Naive thymus-derived CD4-positive, alpha-beta T cell (primary cell): ENCODE data around the gene SLC49A3. TPM values are rescaled to one million over a fixed set of nuclear protein-coding genes. Genes with fewer than 3 reads are reported as not detected.

Experiments used
- ATAC-seq: fragments of 150-1000 bp; cut with Tn5 transposase; 2 replicates; pipeline ENCODE4 v1.10.0; 2021; ENCODE audit warnings: mild to moderate bottlenecking, moderate library complexity
- CTCF ChIA-PET: fragments of 350-600 bp; sonication (Branson Sonifier 250); formaldehyde crosslinking; loops from one replicate; lab custom pipeline; 2021; ENCODE audit warnings: antibody characterized with exemption; lab: Charles Lee
- POLR2A ChIA-PET: fragments of 350-600 bp; sonication (Branson Sonifier 250); formaldehyde crosslinking; loops from one replicate; lab custom pipeline; 2021; ENCODE audit warnings: antibody characterized with exemption, inconsistent platforms; lab: Charles Lee
- DNase-seq, 9 donors: peaks; one replicate each; pipeline versions ENCODE4 v3.0.0 to v3.0.0-alpha.2; 2020 to 2022; ENCODE audit warnings: mixed read lengths in 1 of 9
- H3K27ac ChIP-seq: one replicate; pipeline ENCODE4 v1.7.0; 2013; ENCODE audit warnings: mild to moderate bottlenecking, low read depth, low read length, moderate library complexity
- H3K27me3 ChIP-seq, 2 donors: one replicate each; pipeline ENCODE4 v1.7.0; 2013; ENCODE audit warnings: low read length in 2 of 2, mild to moderate bottlenecking in 2 of 2, moderate library complexity in 2 of 2; ENCODE audit not compliant: control insufficient read depth in 2 of 2, insufficient read depth in 2 of 2
- H3K36me3 ChIP-seq, 3 experiments: 1 replicate in 2 of 3; 2 replicates in 1 of 3; pipeline ENCODE4 v1.7.0; 2013; ENCODE audit warnings: low read length in 3 of 3, mild to moderate bottlenecking in 3 of 3, moderate library complexity in 1 of 3; ENCODE audit not compliant: insufficient read depth in 3 of 3, control insufficient read depth in 2 of 3
- H3K4me1 ChIP-seq, 2 donors: one replicate each; pipeline ENCODE4 v1.7.0; 2013; ENCODE audit warnings: low read length in 2 of 2, mild to moderate bottlenecking in 2 of 2, moderate library complexity in 1 of 2; ENCODE audit not compliant: control insufficient read depth in 2 of 2, insufficient read depth in 2 of 2
- H3K4me3 ChIP-seq: 2 replicates; pipeline ENCODE4 v1.7.0; 2013; ENCODE audit warnings: mild to moderate bottlenecking, low read length
- H3K9me3 ChIP-seq, 3 experiments: 1 replicate in 2 of 3; 2 replicates in 1 of 3; pipeline ENCODE4 v1.7.0; 2013; ENCODE audit warnings: low read length in 3 of 3; ENCODE audit not compliant: control insufficient read depth in 2 of 3
- H3K27ac Mint-ChIP-seq, 9 donors: one replicate each; pipeline ENCODE4 v1.8.0; 2020 to 2022; ENCODE audit warnings: mixed read lengths in 9 of 9, mild to moderate bottlenecking in 8 of 9, moderate library complexity in 5 of 9, inconsistent platforms in 2 of 9
- H3K27me3 Mint-ChIP-seq, 5 donors: one replicate each; pipeline ENCODE4 v1.8.0; 2021 to 2022; ENCODE audit warnings: mixed read lengths in 5 of 5, mild to moderate bottlenecking in 1 of 5
- H3K36me3 Mint-ChIP-seq, 5 donors: one replicate each; pipeline ENCODE4 v1.8.0; 2020 to 2022; ENCODE audit warnings: mixed read lengths in 5 of 5, mild to moderate bottlenecking in 3 of 5, inconsistent platforms in 1 of 5
- H3K4me1 Mint-ChIP-seq, 7 donors: one replicate each; pipeline ENCODE4 v1.8.0; 2020 to 2022; ENCODE audit warnings: mixed read lengths in 7 of 7, mild to moderate bottlenecking in 3 of 7, inconsistent platforms in 1 of 7
- H3K4me3 Mint-ChIP-seq, 10 donors: one replicate each; pipeline ENCODE4 v1.8.0; 2020 to 2022; ENCODE audit warnings: mild to moderate bottlenecking in 10 of 10, mixed read lengths in 10 of 10, moderate library complexity in 6 of 10, inconsistent platforms in 2 of 10
- H3K9me3 Mint-ChIP-seq, 11 donors: one replicate each; pipeline ENCODE4 v1.8.0; 2020 to 2022; ENCODE audit warnings: mixed read lengths in 11 of 11, mild to moderate bottlenecking in 4 of 11, inconsistent platforms in 1 of 11, moderate library complexity in 1 of 11
- intact Hi-C, 2 donors: fragments of 100-400 bp; cut with micrococcal nuclease; formaldehyde crosslinking; loops; one replicate each; pipeline ENCODE4 v1.15.1; 2023
- polyA plus RNA-seq, 2 donors: library from polyadenylated mRNA; unstranded; fragments of 300-500 nt; fragmentation: Illumina TruSeq; gene quantifications; one replicate each; pipeline ENCODE4 v1.2.3, GENCODE V29; 2021
- total RNA-seq, 6 experiments: library from RNA in 5 of 6; stranded (reverse) in 5 of 6; gene quantifications; 1 replicate in 5 of 6; 2 replicates in 1 of 6; pipeline ENCODE4 v1.2.3 and lab custom pipeline; 2021 to 2026

The SLC49A3 gene
- total and polyA plus RNA-seq, 7 experiments from 2014 or later, result 0.80 to 9.4 (median 0.92) TPM; not detected in 2

DNA sequence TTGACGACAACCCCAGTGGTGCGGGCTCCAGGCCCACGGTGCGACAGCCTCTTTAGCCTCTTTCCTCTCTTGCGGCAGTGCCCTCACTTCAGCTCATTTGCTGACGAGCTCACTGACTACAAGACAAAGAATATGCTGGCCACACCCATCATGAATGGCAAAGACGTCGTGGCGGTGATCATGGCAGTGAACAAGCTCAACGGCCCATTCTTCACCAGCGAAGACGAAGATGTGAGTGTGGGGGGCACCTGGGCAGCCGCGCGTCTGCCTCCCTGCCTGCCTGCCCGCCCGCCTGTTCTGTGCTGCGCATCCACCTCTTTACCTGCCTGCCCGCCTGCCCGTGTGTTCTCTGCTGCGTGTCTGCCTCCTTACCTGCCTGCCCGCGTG lies 54.4 kb downstream of the SLC49A3 start:
- Histone ChIP-seq H3K9me3 (no peaks in the 10 kb centered on the region), H3K27ac (no peak overlapping the region), H3K4me3 (no peak overlapping the region), H3K4me1 (no peaks in the 10 kb centered on the region), H3K27me3 (peaks cover 0 to 3% of the 10 kb centered on the region in 2 donors), H3K36me3 (no peaks in the 10 kb centered on the region)
- DNase-seq, result no peak
- peaks cover 0 to 22% (median 6%) of the 10 kb centered on the region in 5 donors for H3K27me3 Mint-ChIP-seq
- H3K4me1 Mint-ChIP-seq, result peaks cover 0 to 1% (median 0%) of the 10 kb centered on the region in 7 donors
- peaks cover 0 to 4% (median 0%) of the 10 kb centered on the region in 5 donors for H3K36me3 Mint-ChIP-seq
- intact Hi-C loops, result no loop called here
- peaks cover 0 to 18% (median 5%) of the 10 kb centered on the region in 11 donors for H3K9me3 Mint-ChIP-seq
- ATAC-seq, result no peak
- ChIA-PET CTCF (no interaction called here), POLR2A (no interaction called here)
- H3K27ac Mint-ChIP-seq, result no peak overlapping the region
- no peak overlapping the region for H3K4me3 Mint-ChIP-seq

- Histone ChIP-seq H3K36me3 (no peaks in the 10 kb centered on the region), H3K4me1 (no peaks in the 10 kb centered on the region), H3K27me3 (peaks cover 0 to 3% of the 10 kb centered on the region in 2 donors), H3K27ac (no peak overlapping the region), H3K9me3 (no peaks in the 10 kb centered on the region), H3K4me3 (no peak overlapping the region)
- peaks cover 0 to 1% (median 0%) of the 10 kb centered on the region in 7 donors for H3K4me1 Mint-ChIP-seq
- no peak overlapping the region for H3K4me3 Mint-ChIP-seq
- H3K9me3 Mint-ChIP-seq, result peaks cover 0 to 18% (median 5%) of the 10 kb centered on the region in 11 donors
- POLR2A ChIA-PET, result no interaction called here
- ATAC-seq, result peak; percentile 5
- intact Hi-C loops, result no loop called here
- CTCF ChIA-PET, result no interaction called here
- no peak overlapping the region for H3K27ac Mint-ChIP-seq
- peaks cover 0 to 22% (median 6%) of the 10 kb centered on the region in 5 donors for H3K27me3 Mint-ChIP-seq
- peaks cover 0 to 4% (median 0%) of the 10 kb centered on the region in 5 donors for H3K36me3 Mint-ChIP-seq
- no peak for DNase-seq
Observed at GRCh38 chr4:633976-634598, 54.9 kb downstream of the SLC49A3 start.

DNA sequence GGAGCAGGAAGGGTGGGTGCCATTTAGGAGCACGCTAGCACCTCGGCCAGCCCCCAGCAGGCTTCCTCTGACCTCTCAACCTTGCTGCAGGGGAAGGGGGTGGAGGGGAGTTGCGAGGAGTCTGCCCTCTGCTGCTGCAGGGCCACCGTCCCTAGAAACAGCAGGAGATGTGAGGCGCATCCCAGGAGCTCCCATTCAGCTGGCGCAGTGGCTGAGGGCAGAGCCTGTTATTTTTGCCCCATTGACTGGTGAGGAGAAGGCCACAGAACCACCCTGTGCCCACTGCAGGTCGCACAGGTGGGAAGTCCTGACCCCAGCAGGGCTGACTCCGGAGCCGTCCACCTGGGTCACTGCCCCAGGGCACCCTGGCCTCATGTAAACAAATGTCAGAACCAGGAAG lies 55.5 kb downstream of the SLC49A3 start:
- H3K36me3 Mint-ChIP-seq, result peaks cover 0 to 4% (median 0%) of the 10 kb centered on the region in 5 donors

DNA sequence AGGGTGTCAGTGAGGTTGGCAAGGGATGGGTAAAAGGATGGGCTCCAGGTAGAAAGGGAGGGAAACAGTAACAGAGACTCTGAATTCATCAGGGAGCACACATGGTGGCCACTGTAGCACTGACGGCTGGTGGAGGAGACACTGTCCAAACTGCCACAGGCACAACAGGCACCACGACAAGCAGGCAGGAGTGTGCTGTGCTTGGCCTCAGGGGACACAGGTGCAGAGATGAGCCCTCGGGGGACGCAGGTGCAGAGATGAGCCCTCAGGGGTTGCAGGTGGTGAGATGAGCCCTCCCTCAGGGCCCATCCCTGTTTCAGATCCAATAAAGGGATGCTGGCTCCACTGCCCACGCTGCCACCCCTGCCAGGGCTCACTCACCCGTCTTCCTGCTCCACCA lies 56.0 kb downstream of the SLC49A3 start:
- DNase-seq (no peak), ATAC-seq (no peak)
- peaks cover 0 to 13% (median 3%) of the 10 kb centered on the region in 5 donors for H3K27me3 Mint-ChIP-seq
- Histone ChIP-seq H3K27ac (no peak overlapping the region), H3K4me1 (no peaks in the 10 kb centered on the region), H3K36me3 (no peaks in the 10 kb centered on the region), H3K9me3 (no peaks in the 10 kb centered on the region), H3K4me3 (no peak overlapping the region), H3K27me3 (peaks cover 0 to 3% of the 10 kb centered on the region in 2 donors)
- ChIA-PET CTCF (no interaction called here), POLR2A (no interaction called here)
- H3K36me3 Mint-ChIP-seq, result peaks cover 0 to 4% (median 0%) of the 10 kb centered on the region in 5 donors
- H3K4me1 Mint-ChIP-seq, result peaks cover 0 to 1% (median 0%) of the 10 kb centered on the region in 7 donors
- intact Hi-C loops, result no loop called here
- no peak overlapping the region for H3K27ac Mint-ChIP-seq
- no peak overlapping the region for H3K4me3 Mint-ChIP-seq
- peaks cover 0 to 18% (median 5%) of the 10 kb centered on the region in 11 donors for H3K9me3 Mint-ChIP-seq

More for the DNA sequence above, 55.5 kb downstream of the SLC49A3 start:
- ChIA-PET CTCF (no interaction called here), POLR2A (no interaction called here)
- H3K27ac Mint-ChIP-seq, result no peak overlapping the region
- intact Hi-C loops, result no loop called here
- no peak overlapping the region for H3K4me3 Mint-ChIP-seq
- H3K27me3 Mint-ChIP-seq, result peaks cover 0 to 16% (median 6%) of the 10 kb centered on the region in 5 donors
- DNase-seq (no peak), ATAC-seq (no peak)
- peaks cover 0 to 1% (median 0%) of the 10 kb centered on the region in 7 donors for H3K4me1 Mint-ChIP-seq
- no peaks in the 10 kb centered on the region for H3K36me3 ChIP-seq
- H3K9me3 Mint-ChIP-seq, result peaks cover 0 to 18% (median 5%) of the 10 kb centered on the region in 11 donors
- no peaks in the 10 kb centered on the region for H3K9me3 ChIP-seq
- H3K4me1 ChIP-seq, result no peaks in the 10 kb centered on the region
- no peak overlapping the region for H3K4me3 ChIP-seq
- no peak overlapping the region for H3K27ac ChIP-seq
- H3K27me3 ChIP-seq, result peaks cover 0 to 3% of the 10 kb centered on the region in 2 donors

- H3K27me3 Mint-ChIP-seq, result peaks cover 0 to 7% (median 0%) of the 10 kb centered on the region in 5 donors
- H3K4me3 Mint-ChIP-seq, result no peak overlapping the region
- Histone ChIP-seq H3K27ac (no peak overlapping the region), H3K4me1 (no peaks in the 10 kb centered on the region), H3K27me3 (peaks cover 0 to 3% of the 10 kb centered on the region in 2 donors), H3K36me3 (no peaks in the 10 kb centered on the region), H3K4me3 (no peak overlapping the region), H3K9me3 (no peaks in the 10 kb centered on the region)
- intact Hi-C loops, result no loop called here
- no peak overlapping the region for H3K27ac Mint-ChIP-seq
- peaks cover 0 to 4% (median 0%) of the 10 kb centered on the region in 5 donors for H3K36me3 Mint-ChIP-seq
- no peak for ATAC-seq
- CTCF ChIA-PET, result no interaction called here
- DNase-seq, result no peak
- H3K4me1 Mint-ChIP-seq, result peaks cover 0 to 1% (median 0%) of the 10 kb centered on the region in 7 donors
- H3K9me3 Mint-ChIP-seq, result peaks cover 0 to 18% (median 5%) of the 10 kb centered on the region in 11 donors
- POLR2A ChIA-PET, result no interaction called here
Observed at GRCh38 chr4:632196-632790, 56.7 kb downstream of the SLC49A3 start.

Other genes starting within 250 kb of the SLC49A3 start
- gene ZNF721, start 190.0 kb downstream of the SLC49A3 start, total RNA-seq, result 10 to 100 TPM; 34.0 to 81.5 (median 42.1) TPM
- 10 to 100 TPM; 48.9 to 50.2 TPM for gene ZNF721, start 190.0 kb downstream of the SLC49A3 start, polyA plus RNA-seq
- 100 to 1,000 TPM in 2 of 5 experiments, 10 to 100 TPM in 3; 74.1 to 122 (median 97.6) TPM for gene PIGG, start 189.9 kb downstream of the SLC49A3 start, total RNA-seq
- 10 to 100 TPM; 20.8 to 29.4 TPM for gene PIGG, start 189.9 kb downstream of the SLC49A3 start, polyA plus RNA-seq
- gene TMEM271, start 112.9 kb downstream of the SLC49A3 start, total RNA-seq, result not detected
- not detected for gene TMEM271, start 112.9 kb downstream of the SLC49A3 start, polyA plus RNA-seq
- gene PDE6B, start 63.6 kb downstream of the SLC49A3 start, total RNA-seq, result 10 to 100 TPM; 13.7 to 20.1 (median 18.3) TPM
- 10 to 100 TPM; 21.9 to 28.3 TPM for gene PDE6B, start 63.6 kb downstream of the SLC49A3 start, polyA plus RNA-seq
- 100 to 1,000 TPM; 115 to 183 (median 123) TPM for gene ATP5ME, start 14.9 kb downstream of the SLC49A3 start, total RNA-seq
- gene ATP5ME, start 14.9 kb downstream of the SLC49A3 start, polyA plus RNA-seq, result 100 to 1,000 TPM; 306 to 404 TPM
- 10 to 100 TPM; 19.9 to 32.7 (median 23.8) TPM for gene MYL5, start 14.6 kb downstream of the SLC49A3 start, total RNA-seq
- 1 to 10 TPM; 5.8 to 7.1 TPM for gene MYL5, start 14.6 kb downstream of the SLC49A3 start, polyA plus RNA-seq
- gene PCGF3, start 16.7 kb upstream of the SLC49A3 start, total RNA-seq, result 10 to 100 TPM; 32.7 to 66.8 (median 42.3) TPM
- 1 to 10 TPM; 3.8 to 5.7 TPM for gene PCGF3, start 16.7 kb upstream of the SLC49A3 start, polyA plus RNA-seq
- gene CPLX1, start 137.0 kb upstream of the SLC49A3 start, total RNA-seq, result 1 to 10 TPM in 2 of 5 experiments, under 1 TPM in 2, not detected in 1; 0.22 to 1.9 (median 1.1) TPM
- gene CPLX1, start 137.0 kb upstream of the SLC49A3 start, polyA plus RNA-seq, result under 1 TPM; 0.17 to 0.35 TPM
- 100 to 1,000 TPM; 167 to 206 (median 174) TPM for gene GAK, start 243.2 kb upstream of the SLC49A3 start, total RNA-seq
- 10 to 100 TPM; 34.0 to 96.2 TPM for gene GAK, start 243.2 kb upstream of the SLC49A3 start, polyA plus RNA-seq
- 10 to 100 TPM; 28.9 to 69.9 (median 64.9) TPM for gene TMEM175, start 243.3 kb upstream of the SLC49A3 start, total RNA-seq
- gene TMEM175, start 243.3 kb upstream of the SLC49A3 start, polyA plus RNA-seq, result 10 to 100 TPM; 14.9 to 24.0 TPM